Ramos (cell line): Measurements from ENCODE around the gene ADAMTSL5.

ENCODE experiments used
- in situ Hi-C: fragments of 300-500 bp; cut with MboI; formaldehyde crosslinking; loops from one replicate; pipeline ENCODE4 v1.14.3; 2022; ENCODE audit warnings: low sequenced_read_pairs; ENCODE audit not compliant: unreplicated experiment

ADAMTSL5 gene

DNA sequence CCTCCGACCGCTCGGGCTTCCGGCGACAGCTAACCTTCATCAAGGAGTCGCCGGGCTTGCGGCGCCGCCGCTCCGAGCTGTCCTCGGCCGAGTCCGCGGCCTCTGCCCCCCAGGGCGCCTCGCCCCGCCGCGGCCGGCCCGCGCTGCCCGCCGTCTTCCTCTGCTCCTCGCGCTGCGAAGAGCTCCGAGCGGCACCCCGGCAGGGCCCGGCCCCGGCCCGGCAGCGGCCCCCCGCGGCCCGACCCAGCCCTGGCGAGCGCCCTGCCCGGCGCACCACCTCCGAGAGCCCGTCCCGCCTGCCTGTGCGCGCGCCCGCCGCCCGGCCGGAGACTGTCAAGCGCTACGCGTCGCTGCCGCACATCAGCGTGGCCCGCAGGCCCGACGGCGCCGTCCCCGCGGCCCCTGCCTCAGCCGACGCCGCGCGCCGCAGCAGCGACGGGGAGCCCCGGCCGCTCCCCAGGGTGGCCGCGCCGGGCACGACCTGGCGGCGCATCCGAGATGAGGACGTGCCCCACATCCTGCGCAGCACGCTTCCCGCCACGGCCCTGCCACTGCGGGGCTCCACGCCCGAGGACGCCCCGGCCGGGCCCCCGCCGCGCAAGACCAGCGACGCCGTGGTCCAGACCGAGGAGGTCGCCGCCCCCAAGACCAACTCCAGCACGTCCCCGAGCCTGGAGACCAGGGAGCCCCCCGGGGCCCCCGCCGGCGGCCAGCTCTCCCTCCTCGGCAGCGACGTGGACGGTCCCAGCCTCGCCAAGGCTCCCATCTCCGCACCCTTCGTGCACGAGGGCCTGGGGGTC, 43.4 kb downstream of the ADAMTSL5 start:
- in situ Hi-C loops, result no loop called here

DNA sequence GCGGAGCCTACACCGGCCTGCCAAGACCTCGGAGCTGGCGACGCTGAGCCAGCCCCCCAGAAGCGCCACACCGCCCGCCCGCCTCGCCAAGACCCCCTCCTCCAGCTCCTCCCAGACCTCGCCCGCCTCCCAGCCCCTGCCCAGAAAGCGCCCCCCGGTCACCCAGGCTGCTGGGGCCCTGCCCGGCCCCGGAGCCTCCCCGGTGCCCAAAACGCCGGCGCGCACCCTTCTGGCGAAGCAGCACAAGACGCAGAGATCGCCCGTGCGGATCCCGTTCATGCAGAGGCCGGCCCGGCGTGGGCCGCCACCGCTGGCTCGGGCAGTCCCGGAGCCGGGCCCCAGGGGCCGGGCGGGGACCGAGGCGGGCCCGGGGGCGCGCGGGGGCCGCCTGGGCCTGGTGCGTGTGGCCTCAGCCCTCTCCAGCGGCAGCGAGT, 44.0 kb downstream of the ADAMTSL5 start:
- in situ Hi-C loops, result no loop called here

DNA sequence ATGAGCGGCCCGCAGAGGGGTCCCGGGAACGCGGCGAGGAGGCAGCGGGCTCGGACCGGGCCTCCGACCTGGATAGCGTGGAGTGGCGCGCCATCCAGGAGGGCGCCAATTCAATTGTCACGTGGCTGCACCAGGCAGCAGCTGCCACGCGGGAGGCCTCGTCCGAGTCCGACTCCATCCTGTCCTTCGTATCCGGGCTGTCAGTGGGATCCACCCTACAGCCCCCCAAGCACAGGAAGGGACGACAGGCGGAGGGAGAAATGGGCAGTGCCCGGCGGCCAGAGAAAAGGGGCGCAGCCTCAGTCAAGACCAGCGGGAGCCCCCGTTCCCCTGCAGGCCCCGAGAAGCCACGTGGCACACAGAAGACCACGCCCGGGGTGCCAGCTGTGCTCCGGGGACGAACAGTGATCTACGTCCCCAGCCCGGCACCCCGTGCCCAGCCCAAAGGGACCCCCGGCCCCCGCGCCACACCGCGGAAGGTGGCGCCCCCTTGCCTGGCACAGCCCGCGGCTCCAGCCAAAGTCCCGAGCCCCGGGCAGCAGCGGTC, 44.5 kb downstream of the ADAMTSL5 start:
- in situ Hi-C loops, result no loop called here

DNA sequence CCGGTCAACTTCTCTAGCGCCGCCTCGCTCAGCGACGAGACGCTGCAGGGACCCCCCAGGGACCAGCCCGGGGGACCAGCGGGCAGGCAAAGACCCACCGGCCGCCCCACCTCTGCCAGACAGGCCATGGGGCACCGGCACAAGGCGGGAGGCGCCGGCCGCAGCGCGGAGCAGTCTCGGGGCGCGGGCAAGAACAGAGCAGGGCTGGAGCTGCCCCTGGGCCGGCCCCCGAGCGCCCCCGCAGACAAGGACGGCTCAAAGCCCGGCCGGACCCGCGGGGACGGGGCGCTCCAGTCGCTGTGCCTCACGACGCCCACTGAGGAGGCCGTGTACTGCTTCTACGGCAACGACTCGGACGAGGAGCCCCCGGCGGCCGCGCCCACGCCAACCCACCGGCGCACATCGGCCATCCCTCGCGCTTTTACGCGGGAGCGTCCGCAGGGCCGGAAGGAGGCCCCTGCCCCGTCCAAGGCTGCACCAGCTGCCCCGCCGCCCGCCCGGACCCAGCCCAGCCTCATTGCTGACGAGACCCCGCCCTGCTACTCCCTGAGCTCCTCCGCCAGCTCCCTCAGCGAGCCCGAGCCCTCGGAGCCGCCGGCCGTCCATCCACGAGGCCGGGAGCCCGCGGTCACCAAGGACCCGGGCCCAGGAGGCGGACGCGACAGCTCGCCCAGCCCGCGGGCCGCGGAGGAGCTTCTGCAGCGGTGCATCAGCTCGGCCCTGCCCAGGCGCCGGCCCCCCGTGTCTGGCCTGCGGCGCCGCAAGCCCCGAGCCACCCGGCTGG, 45.1 kb downstream of the ADAMTSL5 start:
- in situ Hi-C loops, result no loop called here

DNA sequence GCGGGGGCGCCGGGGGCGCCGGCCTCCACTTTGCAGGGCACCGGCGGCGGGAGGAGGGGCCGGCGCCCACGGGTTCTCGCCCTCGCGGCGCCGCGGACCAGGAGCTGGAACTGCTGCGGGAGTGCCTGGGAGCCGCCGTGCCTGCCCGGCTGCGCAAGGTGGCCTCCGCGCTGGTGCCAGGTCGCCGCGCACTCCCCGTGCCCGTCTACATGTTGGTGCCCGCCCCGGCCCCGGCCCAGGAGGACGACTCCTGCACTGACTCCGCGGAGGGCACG, 45.7 kb downstream of the ADAMTSL5 start:
- in situ Hi-C loops, result no loop called here

DNA sequence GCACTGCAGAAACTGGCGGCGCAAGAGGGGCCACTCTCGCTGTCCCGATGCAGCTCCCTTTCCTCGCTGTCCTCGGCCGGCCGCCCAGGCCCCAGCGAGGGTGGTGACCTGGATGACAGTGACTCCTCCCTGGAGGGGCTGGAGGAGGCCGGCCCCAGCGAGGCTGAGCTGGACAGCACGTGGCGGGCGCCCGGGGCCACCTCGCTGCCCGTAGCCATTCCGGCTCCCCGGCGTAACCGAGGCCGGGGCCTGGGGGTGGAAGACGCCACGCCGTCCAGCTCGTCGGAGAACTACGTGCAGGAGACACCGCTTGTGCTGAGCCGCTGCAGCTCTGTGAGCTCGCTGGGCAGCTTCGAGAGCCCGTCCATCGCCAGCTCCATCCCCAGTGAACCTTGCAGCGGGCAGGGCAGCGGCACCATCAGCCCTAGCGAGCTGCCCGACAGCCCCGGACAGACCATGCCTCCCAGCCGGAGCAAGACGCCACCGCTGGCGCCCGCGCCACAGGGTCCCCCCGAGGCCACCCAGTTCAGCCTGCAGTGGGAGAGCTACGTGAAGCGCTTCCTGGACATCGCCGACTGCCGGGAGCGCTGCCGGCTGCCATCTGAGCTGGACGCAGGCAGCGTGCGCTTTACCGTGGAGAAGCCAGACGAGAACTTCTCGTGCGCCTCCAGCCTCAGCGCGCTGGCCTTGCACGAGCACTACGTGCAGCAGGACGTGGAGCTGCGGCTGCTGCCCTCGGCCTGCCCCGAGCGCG, 46.2 kb downstream of the ADAMTSL5 start:
- in situ Hi-C loops, result no loop called here

DNA sequence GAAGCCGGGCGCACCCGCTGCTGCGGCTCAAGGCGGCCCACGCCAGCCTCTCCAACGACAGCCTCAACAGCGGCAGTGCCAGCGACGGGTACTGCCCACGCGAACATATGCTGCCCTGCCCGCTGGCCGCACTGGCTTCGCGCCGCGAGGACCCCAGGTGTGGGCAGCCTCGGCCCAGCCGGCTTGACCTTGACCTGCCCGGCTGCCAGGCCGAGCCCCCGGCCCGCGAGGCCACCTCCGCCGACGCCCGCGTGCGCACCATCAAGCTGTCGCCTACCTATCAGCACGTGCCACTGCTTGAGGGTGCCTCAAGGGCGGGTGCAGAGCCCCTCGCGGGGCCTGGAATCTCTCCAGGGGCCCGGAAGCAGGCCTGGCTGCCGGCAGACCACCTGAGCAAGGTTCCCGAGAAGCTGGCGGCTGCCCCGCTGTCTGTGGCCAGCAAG, 46.8 kb downstream of the ADAMTSL5 start:
- in situ Hi-C loops, result no loop called here

DNA sequence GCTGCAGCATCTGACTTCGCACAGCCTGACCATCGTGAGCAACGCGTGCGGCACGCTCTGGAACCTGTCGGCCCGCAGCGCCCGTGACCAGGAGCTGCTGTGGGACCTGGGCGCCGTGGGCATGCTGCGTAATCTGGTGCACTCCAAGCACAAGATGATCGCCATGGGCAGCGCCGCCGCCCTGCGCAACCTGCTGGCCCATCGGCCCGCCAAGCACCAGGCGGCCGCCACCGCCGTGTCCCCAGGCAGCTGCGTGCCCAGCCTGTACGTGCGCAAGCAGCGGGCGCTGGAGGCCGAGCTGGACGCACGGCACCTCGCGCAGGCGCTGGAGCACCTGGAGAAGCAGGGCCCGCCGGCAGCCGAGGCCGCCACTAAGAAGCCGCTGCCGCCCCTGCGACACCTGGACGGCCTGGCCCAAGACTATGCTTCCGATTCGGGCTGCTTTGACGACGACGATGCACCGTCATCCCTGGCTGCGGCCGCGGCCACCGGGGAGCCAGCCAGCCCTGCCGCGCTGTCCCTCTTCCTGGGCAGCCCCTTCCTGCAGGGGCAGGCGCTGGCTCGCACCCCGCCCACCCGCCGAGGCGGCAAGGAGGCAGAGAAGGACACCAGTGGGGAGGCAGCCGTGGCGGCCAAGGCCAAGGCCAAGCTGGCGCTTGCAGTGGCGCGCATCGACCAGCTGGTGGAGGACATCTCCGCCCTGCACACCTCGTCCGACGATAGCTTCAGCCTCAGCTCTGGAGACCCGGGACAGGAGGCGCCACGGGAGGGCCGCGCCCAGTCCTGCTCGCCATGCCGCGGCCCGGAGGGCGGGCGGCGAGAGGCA, 47.4 kb downstream of the ADAMTSL5 start:
- in situ Hi-C loops, result no loop called here

DNA sequence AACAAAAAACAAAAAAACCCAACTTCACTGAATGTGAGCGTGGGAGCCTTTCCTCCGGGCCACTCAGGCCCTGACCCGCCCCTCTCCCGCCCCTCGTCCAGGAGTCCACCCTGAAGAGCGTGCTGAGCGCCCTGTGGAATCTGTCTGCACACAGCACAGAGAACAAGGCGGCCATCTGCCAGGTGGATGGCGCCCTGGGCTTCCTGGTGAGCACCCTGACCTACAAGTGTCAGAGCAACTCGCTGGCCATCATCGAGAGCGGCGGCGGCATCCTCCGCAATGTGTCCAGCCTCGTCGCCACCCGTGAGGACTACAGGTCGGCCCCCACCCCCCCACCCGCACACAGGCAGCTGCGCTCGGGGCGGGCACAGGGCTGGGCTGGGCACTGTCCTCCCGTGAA, 51.0 kb downstream of the ADAMTSL5 start:
- in situ Hi-C loops, result no loop called here

DNA sequence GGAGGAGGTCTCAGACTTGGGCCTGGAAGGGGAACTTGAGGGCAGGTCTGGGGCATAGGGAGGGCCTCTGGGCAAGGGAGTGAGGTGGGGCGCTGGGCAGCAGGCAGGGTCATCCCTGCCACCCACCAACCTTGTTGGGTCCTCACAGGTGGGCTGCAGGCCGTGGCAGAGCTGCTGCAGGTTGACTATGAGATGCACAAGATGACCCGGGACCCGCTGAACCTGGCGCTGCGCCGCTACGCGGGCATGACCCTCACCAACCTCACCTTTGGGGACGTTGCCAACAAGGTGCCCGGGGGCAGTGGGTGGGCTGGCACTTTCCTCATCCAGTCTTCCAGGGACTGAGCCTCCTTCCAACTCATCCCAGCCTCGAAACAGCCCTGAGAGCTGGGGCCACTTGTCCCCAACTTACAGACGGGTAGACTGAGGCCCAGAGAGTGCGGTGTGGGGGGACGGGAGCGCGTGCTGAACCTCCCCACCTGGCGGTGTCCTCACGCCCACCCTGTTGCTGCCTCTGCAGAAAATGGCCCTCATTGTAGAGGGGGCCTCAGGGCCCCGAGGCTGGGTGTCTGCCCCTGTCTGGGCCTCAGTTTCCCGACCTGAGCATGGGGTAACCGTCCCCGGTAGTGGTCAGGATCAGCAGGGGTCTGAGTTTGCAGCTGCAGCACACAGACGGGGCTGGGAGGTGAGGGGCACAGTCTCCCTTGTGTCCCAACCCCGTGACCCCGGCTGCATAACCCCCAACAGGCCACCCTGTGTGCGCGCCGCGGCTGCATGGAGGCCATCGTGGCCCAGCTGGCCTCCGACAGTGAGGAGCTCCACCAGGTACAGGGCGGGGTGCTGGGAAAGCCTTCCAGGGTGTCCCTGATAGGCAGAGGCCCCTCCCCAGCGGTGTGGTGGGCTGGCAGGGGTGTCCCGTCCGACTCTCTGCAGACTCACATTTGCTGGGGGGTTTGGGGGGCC, 52.5 kb downstream of the ADAMTSL5 start:
- in situ Hi-C loops, result no loop called here

DNA sequence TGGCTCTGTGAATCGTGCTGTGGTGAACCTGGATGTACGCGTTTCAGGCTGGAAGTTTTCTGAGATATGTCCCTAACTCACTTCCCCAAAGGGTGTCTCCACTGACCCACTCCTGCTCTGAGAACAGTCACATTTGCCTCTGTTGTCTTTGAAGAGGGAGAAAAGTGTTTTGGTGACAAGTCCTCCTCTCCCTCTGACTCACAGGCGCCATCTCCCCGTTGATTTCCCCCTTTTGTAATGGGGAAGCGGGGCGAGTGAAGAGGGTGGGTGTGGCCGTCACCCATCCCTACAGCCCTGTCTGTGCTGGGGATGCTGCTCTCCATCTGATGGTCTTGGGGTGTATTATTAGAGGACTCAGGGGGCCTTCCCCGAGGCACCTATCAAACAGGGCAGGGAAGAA, 53.3 kb downstream of the ADAMTSL5 start:
- in situ Hi-C loops, result no loop called here

DNA sequence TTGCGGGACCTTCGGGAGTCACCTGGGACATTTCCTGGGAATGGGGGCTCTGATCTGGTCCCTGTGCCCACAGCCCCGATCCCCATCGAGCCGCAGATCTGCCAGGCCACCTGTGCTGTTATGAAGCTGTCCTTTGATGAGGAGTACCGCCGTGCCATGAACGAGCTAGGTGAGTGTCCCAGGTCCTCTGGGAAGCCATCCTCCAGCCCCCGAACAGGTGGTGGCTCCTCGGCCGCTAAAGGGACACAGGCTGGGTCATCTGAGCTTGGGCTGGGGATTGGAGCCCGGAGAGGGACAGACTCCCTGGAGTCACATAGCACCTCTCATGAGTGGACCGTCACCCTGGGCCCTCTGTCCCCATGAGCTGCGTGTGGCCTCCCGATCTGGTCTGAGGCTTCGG, 54.9 kb downstream of the ADAMTSL5 start:
- in situ Hi-C loops, result no loop called here

DNA sequence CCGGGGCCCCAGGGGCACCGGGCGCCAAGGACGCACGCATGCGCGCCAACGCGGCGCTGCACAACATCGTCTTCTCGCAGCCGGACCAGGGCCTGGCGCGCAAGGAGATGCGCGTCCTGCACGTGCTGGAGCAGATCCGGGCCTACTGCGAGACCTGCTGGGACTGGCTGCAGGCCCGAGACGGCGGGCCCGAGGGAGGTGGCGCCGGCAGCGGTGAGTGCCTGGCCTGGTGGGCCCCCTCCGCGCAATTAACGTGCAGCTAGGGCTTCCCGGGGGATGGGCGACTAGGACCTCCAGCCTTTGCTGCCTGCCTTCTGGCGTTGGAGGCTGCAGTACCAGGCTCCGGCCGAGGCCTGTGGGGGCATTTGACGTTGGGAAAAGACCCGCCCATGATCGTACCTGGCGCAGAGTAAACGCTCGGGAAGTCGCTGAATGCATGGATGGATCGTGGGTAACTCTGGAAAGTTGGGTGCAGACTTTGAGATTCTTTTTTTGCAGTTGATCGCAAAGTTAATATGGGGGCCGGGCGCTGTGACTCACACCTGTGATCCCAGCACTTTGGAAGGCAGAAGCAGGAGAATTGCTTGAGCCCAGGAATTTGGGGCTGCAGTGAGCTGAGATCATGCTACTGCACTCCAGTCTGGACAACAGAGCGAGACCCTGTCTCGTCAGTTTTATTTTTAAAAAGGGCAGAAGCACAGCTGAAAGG, 55.6 kb downstream of the ADAMTSL5 start:
- in situ Hi-C loops, result no loop called here

DNA sequence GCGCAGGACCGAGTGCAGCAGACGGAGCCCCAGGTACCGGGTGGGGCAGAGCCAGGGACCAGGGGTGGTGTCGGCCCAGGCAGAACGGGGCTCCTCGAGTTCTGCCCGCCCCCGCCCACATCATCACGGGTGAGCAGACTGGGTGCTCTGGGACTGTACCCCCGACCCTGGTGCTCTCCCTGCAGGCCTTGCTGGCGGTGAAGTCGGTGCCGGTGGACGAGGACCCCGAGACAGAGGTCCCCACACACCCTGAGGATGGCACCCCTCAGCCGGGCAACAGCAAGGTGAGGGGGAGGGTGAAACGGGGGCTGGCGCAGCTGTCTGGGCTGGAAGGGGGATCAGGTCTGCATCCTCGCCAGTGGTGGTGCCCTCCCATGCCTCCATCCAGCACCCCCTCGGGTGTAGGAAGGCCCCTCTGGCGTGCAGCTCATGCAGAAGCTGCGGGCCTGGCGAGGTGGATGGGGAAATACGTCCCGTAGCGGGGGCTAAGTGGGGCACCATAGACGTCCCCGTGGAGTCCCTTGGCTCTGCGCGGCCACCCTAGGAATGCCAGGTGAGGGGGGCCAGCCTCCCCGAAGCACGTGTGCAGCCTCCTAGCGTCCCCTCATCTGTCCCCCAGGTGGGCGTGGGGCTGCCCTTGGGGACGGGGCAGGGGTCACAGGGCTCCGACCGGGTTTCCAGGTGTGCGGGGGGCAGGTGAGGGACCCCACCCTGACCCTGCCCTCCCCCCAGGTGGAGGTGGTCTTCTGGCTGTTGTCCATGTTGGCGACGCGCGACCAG, 56.5 kb downstream of the ADAMTSL5 start:
- in situ Hi-C loops, result no loop called here

DNA sequence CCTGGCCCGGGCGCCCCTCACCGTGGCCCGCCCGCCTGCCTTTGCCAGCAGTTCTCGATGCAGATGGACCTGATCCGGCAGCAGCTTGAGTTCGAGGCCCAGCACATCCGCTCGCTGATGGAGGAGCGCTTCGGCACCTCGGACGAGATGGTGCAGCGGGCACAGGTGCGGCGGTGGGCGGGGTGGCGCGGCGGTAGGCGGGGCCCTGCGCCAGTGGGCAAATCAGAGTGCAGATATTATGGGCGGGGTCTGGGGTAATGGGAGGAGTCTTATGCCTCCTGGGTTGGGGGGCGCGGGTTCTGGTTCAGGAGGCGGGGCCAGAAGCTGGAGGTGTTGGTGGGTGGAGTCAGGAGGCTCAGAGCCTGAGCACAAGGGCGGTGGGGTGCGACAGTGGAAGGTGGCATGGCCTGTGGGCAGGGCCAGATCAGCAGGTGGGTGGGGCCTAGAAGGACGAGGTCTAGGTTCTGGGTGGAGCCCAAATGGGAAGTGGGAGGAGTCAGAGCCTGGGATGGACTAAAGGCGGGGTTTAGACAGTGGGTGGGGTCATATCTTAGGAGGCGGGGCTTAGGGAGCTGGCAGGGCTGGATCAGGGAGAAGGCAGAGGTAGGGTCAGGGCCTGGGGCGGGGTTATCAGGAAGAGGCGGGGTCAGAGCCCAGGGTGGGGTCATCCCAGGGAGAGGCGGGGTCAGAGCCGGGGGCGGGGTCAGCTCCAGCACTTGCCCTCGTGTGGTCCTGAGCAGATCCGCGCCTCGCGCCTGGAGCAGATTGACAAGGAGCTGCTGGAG, 57.3 kb downstream of the ADAMTSL5 start:
- in situ Hi-C loops, result no loop called here
